ENCODE results near the gene MAGEA9B. TPM values are rescaled to one million over a fixed set of nuclear protein-coding genes. Genes with fewer than 3 reads are reported as not detected.

MAGEA9B gene
- total and polyA plus RNA-seq, 2 of the 4 experiments (the other 2 are of a cell fraction) = not detected

- H3K56ac ChIP-seq (ENCODE audit: extremely low read depth, insufficient read depth, low read length) = no peak overlapping the region
- no TSS peak for BruUV-seq (replicated peaks)
- H3K18ac ChIP-seq (ENCODE audit: low read depth, low read length) = no peak overlapping the region
- H3K14ac ChIP-seq (replicated peaks; ENCODE audit: low read depth, low read length) = no peak overlapping the region
- H3K4me3 ChIP-seq (ENCODE audit: insufficient read depth, low read depth, low read length) = no peak overlapping the region
- H2AK5ac ChIP-seq (ENCODE audit: low read depth, low read length) = no peak overlapping the region
- H3K79me1 ChIP-seq (ENCODE audit: low read depth in 1 of 2, low read length in 2 of 2) = no peaks in the 10 kb centered on the region; a peak in 1 of 4 replicates
- no CpG with 5 or more reads among the region's 1 CpG for WGBS, 2 experiments (ENCODE audit: extremely low coverage in 2 of 2, insufficient read length in 1 of 2)
- H2BK20ac ChIP-seq (ENCODE audit: low read depth, low read length) = no peak overlapping the region
- H2AFZ ChIP-seq (replicated peaks; ENCODE audit: low read length, poor library complexity) = no peak overlapping the region
- no peaks in the 10 kb centered on the region for H3K9me1 ChIP-seq (ENCODE audit: insufficient read depth, low read length)
- H3K27ac ChIP-seq (ENCODE audit: insufficient read depth, low read length) = no peak overlapping the region
- H3K9me3 ChIP-seq (ENCODE audit: control insufficient read depth, insufficient read depth, low read length) = no peaks in the 10 kb centered on the region
- no peak overlapping the region for H3K4me2 ChIP-seq (ENCODE audit: low read depth, low read length)
- peaks cover 4% of the 10 kb centered on the region for H4K20me1 ChIP-seq (ENCODE audit: insufficient read depth, low read length)
- in situ Hi-C loops (cut with MboI; ENCODE audit: low sequenced_read_pairs) = no loop called here
- DNase-seq (no peak), ATAC-seq (ENCODE audit: low read depth) (no peak)
- no peak overlapping the region for H3K23ac ChIP-seq (ENCODE audit: low read depth, low read length)
- no peak overlapping the region for H4K5ac ChIP-seq (ENCODE audit: low read depth, low read length)
- no peak overlapping the region for H3K4ac ChIP-seq (ENCODE audit: low read depth, low read length)
- TF ChIP-seq CHD1 (IDR thresholded peaks at IDR 0.05; ENCODE audit: low read depth, low read length) (no peak), NFE2L2 (IDR thresholded peaks at IDR 0.05; ENCODE audit: low read depth, low read length) (no peak), RFX5 (IDR thresholded peaks at IDR 0.05; ENCODE audit: low read depth, low read length) (no peak), FOS (IDR thresholded peaks at IDR 0.05; ENCODE audit: low read depth, low read length) (no peak), RCOR1 (IDR thresholded peaks at IDR 0.05; ENCODE audit: insufficient replicate concordance, low read length) (no peak), RAD21 (IDR thresholded peaks at IDR 0.05; ENCODE audit: low read length) (no peak), SMC3 (IDR thresholded peaks at IDR 0.05; ENCODE audit: low read depth, low read length) (no peak)
- intact Hi-C loops (cut with micrococcal nuclease) = no loop called here
- H3K9ac ChIP-seq (ENCODE audit: low read depth, low read length) = no peak overlapping the region
- dilution Hi-C loops (cut with HindIII; ENCODE audit: low sequenced_read_pairs, unreplicated experiment) = no loop called here
- no peaks in the 10 kb centered on the region for H3K36me3 ChIP-seq (ENCODE audit: control insufficient read depth, insufficient read depth, low read length)
- H3K4me1 ChIP-seq (ENCODE audit: control insufficient read depth, insufficient read depth, low read length) = no peaks in the 10 kb centered on the region
- ChIA-PET POLR2A (ENCODE audit: unreplicated experiment) (no interaction called here), CTCF (no interaction called here)
- no peak overlapping the region for H4K8ac ChIP-seq (ENCODE audit: low read depth in 2 of 2, low read length in 2 of 2)
- H2BK5ac ChIP-seq (ENCODE audit: low read depth, low read length, poor library complexity, severe bottlenecking) = no peak overlapping the region
- no peak overlapping the region for H2AK9ac ChIP-seq (replicated peaks; ENCODE audit: low read depth, low read length, poor library complexity)
- no peak overlapping the region for H2BK120ac ChIP-seq (ENCODE audit: low read depth, low read length)
- H4K91ac ChIP-seq (ENCODE audit: insufficient read depth, low read depth, low read length) = no peak overlapping the region
- no peaks in the 10 kb centered on the region for H3K27me3 ChIP-seq (ENCODE audit: control insufficient read depth, insufficient read depth, low read length)
- no peak overlapping the region for H2BK15ac ChIP-seq (ENCODE audit: low read depth, low read length)
Observed at GRCh38 chrX:149611623-149612175, 24.4 kb upstream of the MAGEA9B start.
